GM12878 (cell line): ENCODE results near the gene AKAP13. TPM values are rescaled to one million over a fixed set of nuclear protein-coding genes. Genes with fewer than 3 reads are reported as not detected.

Experiments
- ATF7 ChIP-seq: fragments of 450-650 bp; IDR thresholded peaks from 2 replicates; pipeline ENCODE4 v1.6.1; 2016; ENCODE audit warnings: low read depth, mild to moderate bottlenecking
- BACH1 ChIP-seq: fragments of 450-650 bp; IDR thresholded peaks from 2 replicates; pipeline ENCODE4 v1.6.1; 2017; ENCODE audit warnings: mild to moderate bottlenecking, borderline replicate concordance
- BCL11A ChIP-seq: IDR thresholded peaks from 2 replicates; pipeline ENCODE4 v1.6.1; 2011; ENCODE audit warnings: low read depth, low read length
- BMI1 ChIP-seq: fragments of 450-650 bp; IDR thresholded peaks from 2 replicates; pipeline ENCODE4 v1.6.1; 2016; ENCODE audit warnings: mild to moderate bottlenecking, moderate library complexity, borderline replicate concordance
- CREM ChIP-seq: IDR thresholded peaks from 2 replicates; pipeline ENCODE4 v1.6.1; 2014; ENCODE audit warnings: antibody characterized with exemption, low read depth
- GATAD2B ChIP-seq: fragments of 450-650 bp; conservative IDR thresholded peaks from 2 replicates; pipeline ENCODE4 v1.6.1; 2017; ENCODE audit warnings: low read depth, mild to moderate bottlenecking, moderate library complexity
- IKZF2 ChIP-seq, 2 experiments: fragments of 450-650 bp; IDR thresholded peaks; 2 replicates each; pipeline ENCODE4 v1.6.1; 2017; ENCODE audit warnings: mild to moderate bottlenecking in 2 of 2, moderate library complexity in 2 of 2
- IRF4 ChIP-seq: IDR thresholded peaks from 2 replicates; pipeline ENCODE4 v1.6.1; 2011; ENCODE audit warnings: low read depth, low read length
- KAT2A ChIP-seq: conservative IDR thresholded peaks from 2 replicates; pipeline ENCODE4 v1.6.1; 2011; ENCODE audit warnings: low read depth, low read length; ENCODE audit not compliant: control insufficient read depth
- MLLT1 ChIP-seq: fragments of 450-650 bp; IDR thresholded peaks from 2 replicates; pipeline ENCODE4 v1.6.1; 2016; ENCODE audit warnings: mild to moderate bottlenecking
- MTA3 ChIP-seq: IDR thresholded peaks from 2 replicates; pipeline ENCODE4 v1.6.1; 2012; ENCODE audit warnings: low read length, inconsistent platforms, borderline replicate concordance
- RB1 ChIP-seq: fragments of 450-650 bp; formaldehyde crosslinking; IDR thresholded peaks from 2 replicates; pipeline ENCODE4 v1.6.1; 2017; ENCODE audit warnings: mild to moderate bottlenecking, borderline replicate concordance
- RBBP5 ChIP-seq: fragments of 200-600 bp; sonication (generic); conservative IDR thresholded peaks from 2 replicates; pipeline ENCODE4 v1.6.1; 2016
- RELB ChIP-seq: fragments of 450-650 bp; IDR thresholded peaks from 2 replicates; pipeline ENCODE4 v1.6.1; 2017; ENCODE audit warnings: low read depth, mild to moderate bottlenecking, moderate library complexity
- SMC3 ChIP-seq: IDR thresholded peaks from 2 replicates; pipeline ENCODE4 v1.6.1; 2011; ENCODE audit warnings: low read length, improper control_type of control experiment, borderline replicate concordance
- SPI1 ChIP-seq: IDR thresholded peaks from 2 replicates; pipeline ENCODE4 v1.6.1; 2011; ENCODE audit warnings: low read depth, mild to moderate bottlenecking, low read length, moderate library complexity, borderline replicate concordance; ENCODE audit not compliant: insufficient read depth
- SRF ChIP-seq, 2 experiments: IDR thresholded peaks; 2 replicates each; pipeline ENCODE4 v1.6.1; 2011; ENCODE audit warnings: low read depth in 2 of 2, low read length in 2 of 2, mild to moderate bottlenecking in 1 of 2, moderate library complexity in 1 of 2
- ZBED1 ChIP-seq: IDR thresholded peaks from 2 replicates; pipeline ENCODE4 v1.6.1; 2016; ENCODE audit warnings: borderline replicate concordance
- polyA plus RNA-seq, 11 experiments: library from polyadenylated mRNA; depleted of rRNA in 4 of 11; unstranded in 6 of 11; stranded (reverse) in 5 of 11; fragments of >200 nt; fragmentation: Nextera tagmentation in 4 of 11; fragmentation: Illumina TruSeq in 1 of 11; extraction: Ambion mirVana in 4 of 11; extraction: Trizol in 1 of 11; gene quantifications; 1 replicate in 1 of 11; 2 replicates in 10 of 11; pipeline versions ENCODE4 v1.2.1 to v1.2.3, GENCODE V29; 2011 to 2016; ENCODE audit warnings: inconsistent platforms in 2 of 11, missing spikeins in 2 of 11, low read depth in 1 of 11
- total RNA-seq, 4 experiments: library from RNA; depleted of rRNA in 3 of 4; stranded (reverse); fragments of >200 nt in 3 of 4; fragmentation: Illumina TruSeq in 1 of 4; extraction: Trizol in 1 of 4; gene quantifications; 2 replicates each; pipeline versions ENCODE4 v1.2.1 to v1.2.3, GENCODE V29; 2013 to 2021

Gene AKAP13
- total and polyA plus RNA-seq, 10 of the 15 experiments (the other 5 are each of a cell fraction or from before 2014, with no cell fraction given) = 14.4 to 74.9 (median 55.1) TPM

GRCh38 chr15:85707519-85708338 lies 327.3 kb downstream of the AKAP13 start (continued):
- TF ChIP-seq IKZF2 (IDR thresholded peaks at IDR 0.05) (peak in 1 of 2 experiments; percentile 59; a peak in 2 of 4 replicates), GATAD2B (no peak), BACH1 (no peak), MLLT1 (peak; percentile 73; the same call in 1 of the 2 replicates), IRF4 (no peak), CREM (0 out of 2 replicates have a peak, but pooled peaks have one; percentile 8), RELB (no peak), SPI1 (no peak), ZBED1 (no peak), ATF7 (peak; percentile 18; the same call in 1 of the 2 replicates), BCL11A (no peak), RBBP5 (no peak), BMI1 (no peak), KAT2A (no peak), SMC3 (no peak), SRF (IDR thresholded peaks at IDR 0.05; ENCODE audit: low read depth in 2 of 2, low read length in 2 of 2) (no peak), MTA3 (peak; percentile 31), RB1 (no peak)
